OCI-M2 (cell line): ENCODE results near the gene RAP1GAP.
"Not testable (repeated sequence)": the region's sequence is repeated elsewhere in the genome, so short reads cannot be mapped to it uniquely, and the experiment has no call there.

Source experiments
- DNase-seq: peaks from one replicate; lab custom pipeline; 2025; ENCODE audit not compliant: unreplicated experiment; lab: John Stamatoyannopoulos, UW

The RAP1GAP gene

GRCh38 chr1:21677168-21677567 lies 8.0 kb upstream of the RAP1GAP start:
- no peak for DNase-seq

GRCh38 chr1:21674957-21675356 lies 5.8 kb upstream of the RAP1GAP start:
- no peak for DNase-seq

- DNase-seq = not testable (repeated sequence)
Observed at GRCh38 chr1:21673853-21674252, 4.7 kb upstream of the RAP1GAP start.

- no peak for DNase-seq
Observed at GRCh38 chr1:21673277-21673780, 4.2 kb upstream of the RAP1GAP start.

GRCh38 chr1:21672478-21673276 lies 3.5 kb upstream of the RAP1GAP start:
- no peak for DNase-seq

GRCh38 chr1:21671915-21672314 lies 2.8 kb upstream of the RAP1GAP start:
- no peak for DNase-seq

- DNase-seq = no peak
Observed at GRCh38 chr1:21670956-21671902, 2.1 kb upstream of the RAP1GAP start.

GRCh38 chr1:21670059-21670881 lies 1.1 kb upstream of the RAP1GAP start:
- DNase-seq = no peak

GRCh38 chr1:21668951-21669257 lies 253 bp downstream of the RAP1GAP start:
- DNase-seq = no peak

GRCh38 chr1:21668232-21668950 lies 766 bp downstream of the RAP1GAP start:
- DNase-seq = no peak

- DNase-seq = no peak
Observed at GRCh38 chr1:21667348-21668231, 1.6 kb downstream of the RAP1GAP start.

GRCh38 chr1:21666576-21667320 lies 2.4 kb downstream of the RAP1GAP start:
- no peak for DNase-seq

- DNase-seq = no peak
Observed at GRCh38 chr1:21665711-21666575, 3.2 kb downstream of the RAP1GAP start.

- DNase-seq = no peak
Observed at GRCh38 chr1:21664806-21665588, 4.2 kb downstream of the RAP1GAP start.

GRCh38 chr1:21663951-21664805 lies 5.0 kb downstream of the RAP1GAP start:
- no peak for DNase-seq
